ENCODE data around the gene C2CD5.
"Not testable (repeated sequence)": the region's sequence is repeated elsewhere in the genome, so short reads cannot be mapped to it uniquely, and the experiment has no call there.

Gene C2CD5

DNA sequence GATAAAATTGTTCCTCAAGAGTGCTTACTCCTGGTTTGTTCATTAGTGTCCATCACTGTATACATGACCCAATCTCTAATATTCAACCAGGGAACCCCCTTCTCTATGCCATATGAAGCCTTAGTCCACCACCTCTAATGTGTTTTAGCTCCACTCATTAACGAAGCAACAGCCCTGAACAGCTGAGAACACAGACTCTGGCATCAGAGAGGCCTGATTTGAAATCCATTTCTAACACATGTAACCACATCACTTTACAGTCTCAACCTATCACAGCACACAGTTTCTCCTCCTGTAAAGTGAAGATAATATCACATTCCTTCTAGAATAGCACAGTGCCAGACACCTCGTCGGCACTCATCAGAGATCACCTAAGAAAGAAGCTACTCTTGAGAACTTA lies 64.3 kb downstream of the C2CD5 start:
- DNase-seq (ENCODE audit: low read depth in 2 of 2) = no peak

DNA sequence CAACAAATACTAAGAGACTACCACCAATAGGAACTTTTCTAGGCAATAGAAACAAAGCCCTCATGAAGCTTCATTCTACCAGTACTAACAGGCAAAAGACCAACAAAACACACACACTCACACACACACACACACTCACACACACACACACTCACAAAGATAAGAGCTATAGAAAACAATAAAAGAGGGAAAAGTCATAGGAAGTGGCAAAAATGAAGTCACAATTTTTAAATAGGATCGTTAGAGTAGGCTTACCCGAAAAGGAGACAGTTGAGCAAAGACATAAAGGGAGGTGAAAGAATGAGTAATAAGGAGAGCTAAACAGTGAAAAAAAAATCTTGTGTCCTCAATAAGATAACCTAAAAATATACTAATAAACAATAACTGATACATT lies 66.5 kb downstream of the C2CD5 start:
- DNase-seq (ENCODE audit: low read depth in 2 of 2) = no peak

DNA sequence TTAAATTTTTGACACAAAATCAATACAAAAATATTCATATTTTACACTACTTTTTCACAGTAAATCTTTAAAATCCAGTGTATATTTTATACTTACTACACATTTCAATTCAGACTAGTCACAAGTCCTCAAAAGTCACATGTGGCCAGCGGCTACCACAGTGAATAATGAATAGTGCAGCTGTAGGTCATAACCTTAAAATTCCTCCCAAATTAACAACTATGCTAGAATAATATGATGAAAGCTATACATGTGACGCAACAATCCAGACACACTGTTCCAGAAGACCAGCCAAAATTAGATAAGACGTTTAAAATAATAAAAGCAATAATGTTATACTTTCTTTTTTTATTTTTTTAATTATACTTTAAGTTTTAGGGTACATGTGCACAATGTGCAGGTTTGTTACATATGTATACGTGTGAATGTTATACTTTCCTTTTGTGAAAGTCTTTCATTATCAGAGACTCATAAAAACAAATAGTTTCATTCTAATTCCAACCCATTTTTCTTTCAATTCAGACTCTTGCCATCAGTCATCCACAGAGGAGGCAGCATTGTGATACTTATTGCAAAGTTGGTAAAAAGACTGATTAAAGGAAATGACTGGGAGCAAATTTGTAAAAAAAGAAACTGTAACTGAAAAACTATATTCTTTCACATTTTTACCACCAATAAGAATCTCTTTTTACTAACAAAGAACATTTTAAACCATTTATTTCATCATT lies 67.0 kb downstream of the C2CD5 start:
- no peak for DNase-seq (ENCODE audit: low read depth in 2 of 2)

DNA sequence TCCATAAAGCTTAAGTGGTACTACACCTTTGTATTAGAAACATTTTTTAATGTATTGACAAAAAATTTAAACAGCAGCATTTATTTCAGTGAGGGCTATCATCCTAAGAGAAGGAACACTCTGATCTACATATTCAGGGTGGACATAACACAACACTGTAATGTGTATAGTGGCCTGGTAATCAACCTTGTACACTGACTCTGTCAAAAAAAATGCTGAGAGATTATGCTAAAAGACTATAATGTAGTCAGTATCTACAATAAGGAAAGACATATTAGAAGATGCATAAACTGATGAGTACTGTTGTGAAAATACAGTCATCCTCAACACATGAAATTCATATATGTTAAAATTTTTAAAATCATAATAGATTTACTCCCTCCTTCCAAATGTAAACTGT lies 68.2 kb downstream of the C2CD5 start:
- DNase-seq (ENCODE audit: low read depth in 2 of 2) = no peak

DNA sequence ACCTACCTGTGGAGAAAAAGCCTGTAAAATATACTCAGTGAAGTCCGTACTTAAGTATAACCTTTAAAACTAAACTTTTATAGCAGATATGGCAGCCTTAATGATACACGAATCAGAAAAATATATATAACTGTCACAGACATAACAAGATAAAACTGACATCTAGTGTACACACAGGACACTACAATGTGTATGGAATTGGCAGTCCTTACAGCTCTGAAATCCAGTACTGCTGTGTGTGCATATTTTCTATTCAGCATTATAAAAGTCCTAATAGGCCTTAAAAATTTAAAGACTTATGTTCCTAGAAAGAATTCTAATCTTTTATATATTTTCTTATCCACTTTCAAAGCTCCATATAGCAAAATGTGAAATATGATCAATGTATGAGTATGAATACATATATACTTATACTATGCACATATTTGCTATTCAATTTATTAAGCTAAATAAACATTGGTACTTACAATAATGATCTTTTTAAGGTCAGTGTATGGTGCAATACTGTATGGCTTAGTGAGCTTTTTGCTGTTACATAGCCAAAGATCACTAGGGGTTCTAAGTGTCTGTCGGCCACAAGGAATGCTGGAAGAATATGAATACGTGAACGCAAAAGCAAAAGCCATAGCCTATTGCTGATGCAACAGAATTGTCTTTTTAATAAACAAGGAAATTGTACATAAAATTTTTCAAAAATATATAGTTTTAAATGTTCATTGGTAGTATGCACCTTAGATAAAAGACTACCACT lies 69.2 kb downstream of the C2CD5 start:
- DNase-seq (ENCODE audit: low read depth in 2 of 2) = no peak

DNA sequence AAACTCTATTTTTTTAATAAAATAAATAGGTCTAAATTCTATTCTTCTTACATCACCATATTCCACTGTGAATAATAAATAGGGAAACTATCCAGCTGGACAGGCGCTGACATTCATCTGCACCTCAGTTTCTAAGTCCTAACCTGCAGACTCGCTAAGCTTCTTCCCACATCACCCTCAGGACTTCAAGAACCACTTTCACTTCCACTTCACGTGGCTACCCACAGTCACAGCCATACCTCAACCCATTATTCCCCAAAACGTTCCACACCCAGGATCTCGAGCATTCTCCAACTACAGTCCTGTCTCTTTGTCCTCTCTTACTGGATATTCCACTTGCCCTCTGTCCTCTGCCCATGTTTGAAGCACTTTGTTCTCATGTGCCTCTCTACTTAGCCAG lies 71.1 kb downstream of the C2CD5 start:
- DNase-seq (ENCODE audit: low read depth in 2 of 2) = no peak

DNA sequence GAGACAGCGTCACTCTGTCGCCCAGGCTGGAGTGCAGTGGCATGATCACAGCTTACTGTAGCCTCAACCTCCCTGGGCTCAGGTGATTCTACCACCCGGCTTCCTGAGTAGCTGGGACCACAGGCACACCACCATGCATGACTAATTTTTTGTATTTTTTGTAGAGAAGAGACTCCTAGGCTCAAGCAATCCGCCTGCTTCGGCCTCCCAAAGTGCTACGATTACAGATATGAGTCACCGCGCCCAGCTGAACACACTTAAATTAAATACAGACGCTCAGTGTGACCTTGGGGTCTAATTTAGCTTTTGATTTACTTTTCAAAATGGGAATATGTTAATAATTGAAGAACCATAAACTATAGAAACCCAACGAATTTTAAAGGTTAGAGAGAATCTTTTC lies 77.2 kb downstream of the C2CD5 start:
- DNase-seq (ENCODE audit: low read depth in 2 of 2) = no peak

DNA sequence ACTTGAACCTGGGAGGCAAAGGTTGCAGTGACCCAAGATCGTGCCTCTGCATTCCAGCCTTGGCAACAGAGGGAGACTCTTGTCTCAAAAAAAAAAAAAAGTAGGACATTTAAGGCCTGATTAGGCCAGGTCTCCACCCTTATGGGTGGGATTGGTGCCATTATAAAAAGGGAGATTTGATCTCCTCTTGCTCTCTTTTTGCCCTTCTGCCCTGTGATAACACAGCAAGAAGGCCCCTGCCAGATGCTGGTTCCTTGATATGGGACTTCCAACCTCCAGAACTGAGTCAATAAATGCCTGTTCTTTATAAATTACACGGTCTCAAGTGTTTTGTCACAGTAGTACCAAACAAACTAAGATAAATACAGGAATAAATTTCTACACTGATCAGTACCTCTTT lies 81.0 kb downstream of the C2CD5 start:
- DNase-seq (ENCODE audit: low read depth in 2 of 2) = no peak

DNA sequence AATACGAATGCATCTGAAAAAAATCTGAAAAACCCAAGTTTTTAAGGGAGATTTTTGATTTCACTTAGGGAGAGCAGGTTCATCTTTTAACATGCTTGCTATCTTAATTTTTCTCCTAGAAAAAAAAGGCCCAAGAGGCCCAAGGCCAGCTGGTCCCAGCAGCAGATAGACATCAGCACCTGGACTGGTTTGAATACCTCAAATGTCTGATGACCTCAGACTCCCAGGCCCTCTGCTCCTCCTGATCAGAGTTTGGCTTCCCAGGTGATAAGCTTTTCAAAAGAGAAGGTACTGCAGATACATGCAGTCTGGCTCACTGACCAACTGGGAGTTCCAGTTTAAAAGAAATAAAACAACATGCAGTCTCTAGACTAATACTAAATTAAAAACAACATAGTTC lies 82.6 kb downstream of the C2CD5 start:
- DNase-seq (ENCODE audit: low read depth in 2 of 2) = no peak

DNA sequence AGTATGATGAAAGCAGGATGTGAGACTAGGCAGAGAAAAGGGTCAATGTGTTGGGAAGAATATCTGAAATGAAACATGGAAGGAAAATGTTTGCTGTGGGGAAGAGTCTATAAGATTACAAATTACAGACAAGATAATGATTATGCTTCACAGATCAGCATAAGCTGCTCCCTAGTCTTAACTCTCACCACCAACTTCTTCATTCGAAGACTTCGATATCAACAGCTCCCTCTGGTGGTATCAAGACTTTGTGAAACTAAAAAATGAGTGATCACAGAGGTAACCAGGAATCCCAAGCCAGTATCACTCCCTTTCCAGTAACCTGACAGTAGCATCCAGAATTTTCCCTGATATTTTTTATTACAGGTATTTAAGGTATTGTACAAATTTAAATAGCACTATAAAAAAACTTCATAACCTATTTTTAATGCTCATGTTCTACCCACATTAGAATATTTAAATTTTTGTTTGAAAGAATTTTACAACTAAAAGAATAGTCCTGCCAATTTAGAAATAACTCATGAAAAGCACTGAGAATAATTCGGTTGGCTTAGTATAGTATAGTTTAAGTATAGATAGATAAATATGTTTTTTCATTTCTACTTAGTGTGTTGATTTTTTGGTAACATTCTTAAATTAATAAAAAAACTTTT lies 84.4 kb downstream of the C2CD5 start:
- no peak for DNase-seq (ENCODE audit: low read depth in 2 of 2)

DNA sequence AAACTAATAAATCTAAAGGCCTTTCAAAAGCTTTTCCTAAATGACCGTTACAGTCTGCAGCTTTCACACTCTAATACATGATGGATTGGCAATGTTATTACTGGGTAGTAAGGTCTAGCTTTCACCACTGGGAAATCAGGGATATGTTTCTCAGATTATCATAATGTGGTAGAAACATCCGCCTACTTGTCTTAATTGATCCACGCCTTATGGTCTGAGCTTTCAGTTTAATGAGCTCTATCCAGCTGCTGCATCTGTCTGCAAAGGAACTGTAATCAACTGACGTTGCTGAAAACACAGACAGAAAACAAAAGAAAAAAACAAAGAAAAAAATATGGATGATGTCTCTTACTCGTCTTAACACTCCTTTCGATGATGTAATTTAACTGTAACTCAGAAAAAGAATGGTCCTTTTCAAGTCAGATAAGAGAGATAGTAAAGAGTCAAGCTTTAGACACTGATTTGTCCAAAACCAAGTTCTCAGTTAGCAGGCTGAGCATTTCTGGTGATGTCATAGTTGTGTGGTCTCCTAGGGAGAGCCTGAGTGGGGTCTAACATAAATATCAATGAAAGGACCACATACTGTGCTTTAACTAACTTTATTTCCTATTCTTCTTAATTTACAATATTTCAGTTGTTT lies 85.9 kb downstream of the C2CD5 start:
- DNase-seq (ENCODE audit: low read depth in 2 of 2) = no peak

DNA sequence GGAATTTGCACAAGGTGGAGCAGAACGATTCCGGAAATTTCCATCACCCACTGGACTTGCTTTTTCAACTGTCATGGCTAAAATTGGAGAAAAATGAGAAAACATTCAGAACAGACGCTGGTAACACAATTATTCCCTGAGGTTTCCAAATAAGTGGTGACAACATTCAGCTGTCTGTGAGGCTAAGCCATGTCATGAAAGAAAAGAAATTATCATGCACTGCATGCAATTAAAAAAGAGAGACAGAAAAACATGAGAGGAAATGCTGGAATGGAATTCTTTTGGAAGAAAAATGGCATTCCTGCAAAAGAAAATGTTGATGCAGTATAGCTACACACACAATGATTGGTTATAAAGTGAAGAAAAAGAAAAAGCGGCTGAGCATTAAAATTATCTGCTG lies 87.3 kb downstream of the C2CD5 start:
- DNase-seq (ENCODE audit: low read depth in 2 of 2) = no peak

DNA sequence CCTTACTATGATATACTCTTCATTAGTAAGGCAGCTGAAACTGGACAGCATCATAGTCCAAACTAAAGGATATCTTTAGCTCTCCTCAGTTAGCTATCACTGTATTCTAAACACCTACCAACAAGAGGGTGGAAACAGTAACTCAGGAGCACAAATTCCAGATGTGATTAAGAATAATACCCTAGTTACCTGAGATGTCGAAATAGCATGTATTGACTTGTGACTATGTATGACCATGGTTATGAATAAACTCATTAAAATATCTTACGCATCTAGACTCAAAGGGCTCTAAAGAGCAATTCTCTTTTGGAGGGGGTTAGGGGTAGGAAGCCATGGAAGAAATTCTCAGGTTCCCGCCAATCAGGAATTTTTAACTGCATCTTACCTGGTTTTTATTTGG lies 90.8 kb downstream of the C2CD5 start:
- no peak for DNase-seq (ENCODE audit: low read depth in 2 of 2)

DNA sequence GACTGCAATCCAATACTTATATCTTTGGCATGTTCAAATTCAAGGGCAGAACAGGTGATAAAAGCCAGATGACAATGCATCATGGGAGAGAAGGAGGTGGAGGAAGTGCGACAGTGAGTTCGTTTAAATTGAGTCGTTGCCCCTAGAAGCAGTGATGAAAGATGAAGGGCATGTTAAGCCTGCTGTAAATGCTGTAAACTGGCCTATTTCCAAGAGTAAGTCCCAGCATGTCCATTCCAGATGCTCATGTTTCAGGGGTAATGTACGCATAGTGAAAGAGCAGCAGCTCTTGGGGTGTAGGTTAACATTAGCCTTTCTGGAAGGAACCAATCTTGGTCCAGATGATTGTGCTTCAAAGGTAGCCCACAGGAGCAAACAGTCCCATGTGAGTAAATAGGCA lies 97.1 kb downstream of the C2CD5 start:
- DNase-seq (ENCODE audit: low read depth in 2 of 2) = no peak

DNA sequence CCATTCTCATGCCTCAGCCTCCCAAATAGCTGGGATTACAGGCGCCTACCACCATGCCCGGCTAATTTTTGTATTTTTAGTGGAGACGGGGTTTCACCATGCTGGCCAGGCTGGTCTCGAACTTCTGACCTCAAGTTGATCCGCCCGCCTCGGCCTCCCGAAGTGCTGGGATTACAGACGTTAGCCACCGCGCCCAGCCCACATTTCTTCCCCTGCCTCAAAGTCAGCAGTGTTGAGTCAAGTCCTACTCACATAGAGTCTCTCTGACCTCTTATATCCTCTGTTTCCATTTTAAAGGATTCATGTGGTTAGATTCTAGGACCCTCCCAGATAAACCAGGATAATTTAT lies 100.1 kb downstream of the C2CD5 start:
- not testable (repeated sequence) for DNase-seq (ENCODE audit: low read depth in 2 of 2)

DNA sequence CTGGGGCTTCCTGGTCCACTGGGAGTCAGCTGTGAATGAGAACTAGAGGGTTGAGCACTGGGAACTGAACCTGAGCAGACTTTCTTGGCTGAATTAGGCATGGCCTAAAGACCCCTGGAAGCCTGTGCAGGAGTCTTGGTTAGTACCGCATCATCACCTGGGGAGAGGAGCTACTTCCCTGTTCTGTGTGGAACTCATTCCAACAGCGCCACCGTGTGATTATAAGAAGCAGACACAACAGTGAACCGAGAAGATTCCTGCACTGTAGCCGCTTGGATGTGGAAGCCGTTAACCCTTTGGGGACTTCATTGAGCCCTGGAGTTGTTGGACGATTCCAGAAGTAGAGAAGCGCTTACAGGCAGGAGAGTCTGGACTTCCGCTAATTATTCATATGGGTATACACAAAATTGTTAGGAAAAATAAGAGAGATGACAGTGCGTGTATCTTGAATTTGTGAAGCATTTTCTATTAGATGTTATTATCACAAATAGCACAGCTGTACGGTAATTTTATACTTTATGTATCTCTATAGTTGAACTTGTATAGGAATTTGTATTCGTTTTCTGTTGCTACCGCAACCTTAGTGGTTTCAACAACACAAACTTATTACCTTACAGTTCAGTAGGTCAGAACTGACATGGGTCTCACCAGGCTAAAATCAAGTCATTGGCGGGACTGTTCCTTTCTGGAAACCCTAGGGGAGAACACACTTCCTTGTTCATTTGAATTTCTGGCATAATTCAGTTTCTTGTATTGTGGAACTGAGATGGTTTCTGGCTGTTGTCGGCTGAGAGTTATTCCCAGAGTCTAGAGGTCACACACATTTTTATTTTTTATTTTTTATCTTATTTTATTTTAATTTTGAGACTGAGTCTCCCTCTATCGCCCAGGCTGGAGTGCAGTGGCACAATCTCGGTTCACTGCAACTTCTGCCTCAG lies 100.7 kb downstream of the C2CD5 start:
- DNase-seq (ENCODE audit: low read depth in 2 of 2) = peak; percentile 22 to 30

DNA sequence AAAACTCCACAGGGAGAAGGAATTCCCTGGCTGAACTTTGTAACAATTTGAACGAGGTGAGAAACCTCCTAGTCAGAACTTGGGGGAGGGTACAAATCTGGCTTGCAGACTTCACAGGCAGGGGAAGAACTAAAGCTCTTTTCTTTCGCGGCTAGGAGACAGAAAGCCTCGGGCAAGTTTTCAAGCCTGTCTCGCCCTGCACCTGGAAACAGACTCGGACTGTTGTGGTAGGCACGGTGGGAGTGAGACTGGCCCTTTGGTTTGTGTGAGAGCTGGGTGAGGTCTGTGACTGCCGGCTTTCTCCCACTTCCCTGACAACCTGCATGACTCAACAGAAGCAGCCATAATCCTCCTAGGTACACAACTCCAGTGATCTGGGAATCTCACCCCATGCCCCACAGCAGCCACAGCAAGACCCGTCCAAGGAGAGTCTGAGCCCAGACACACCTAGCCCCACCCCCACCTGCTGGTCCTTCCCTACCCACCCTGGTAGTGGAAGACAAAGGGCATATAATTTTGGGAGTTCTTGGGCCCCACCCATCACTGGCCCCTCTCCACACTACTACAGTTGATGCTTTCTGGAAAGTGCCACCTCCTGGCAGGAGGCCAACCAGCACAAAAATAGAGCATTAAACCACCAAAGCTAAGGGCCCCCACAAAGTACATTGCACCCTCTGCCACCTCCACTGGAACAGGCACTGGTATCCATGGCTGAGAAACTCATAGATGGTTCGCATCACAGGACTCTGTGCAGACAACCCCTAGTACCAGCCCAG lies 107.1 kb downstream of the C2CD5 start:
- no peak for DNase-seq (ENCODE audit: low read depth in 2 of 2)

DNA sequence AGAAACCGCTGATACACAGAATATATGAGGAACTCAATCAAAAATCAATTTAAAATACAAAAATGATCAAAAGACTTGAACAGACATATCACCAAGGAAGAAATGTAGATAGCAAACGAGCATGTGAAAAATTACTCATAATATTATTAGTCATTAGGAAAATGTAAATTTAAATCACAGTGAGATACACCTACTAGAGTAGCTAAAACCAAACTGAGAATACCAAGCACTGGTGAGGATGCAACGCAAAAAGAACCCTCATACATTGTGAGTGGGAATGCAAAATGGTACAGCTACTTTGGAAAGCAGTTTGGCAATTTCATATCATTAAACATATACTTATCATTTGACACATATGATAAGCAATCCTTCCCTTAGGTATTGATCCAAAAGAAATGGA lies 108.8 kb downstream of the C2CD5 start:
- DNase-seq (ENCODE audit: low read depth in 2 of 2) = no peak

DNA sequence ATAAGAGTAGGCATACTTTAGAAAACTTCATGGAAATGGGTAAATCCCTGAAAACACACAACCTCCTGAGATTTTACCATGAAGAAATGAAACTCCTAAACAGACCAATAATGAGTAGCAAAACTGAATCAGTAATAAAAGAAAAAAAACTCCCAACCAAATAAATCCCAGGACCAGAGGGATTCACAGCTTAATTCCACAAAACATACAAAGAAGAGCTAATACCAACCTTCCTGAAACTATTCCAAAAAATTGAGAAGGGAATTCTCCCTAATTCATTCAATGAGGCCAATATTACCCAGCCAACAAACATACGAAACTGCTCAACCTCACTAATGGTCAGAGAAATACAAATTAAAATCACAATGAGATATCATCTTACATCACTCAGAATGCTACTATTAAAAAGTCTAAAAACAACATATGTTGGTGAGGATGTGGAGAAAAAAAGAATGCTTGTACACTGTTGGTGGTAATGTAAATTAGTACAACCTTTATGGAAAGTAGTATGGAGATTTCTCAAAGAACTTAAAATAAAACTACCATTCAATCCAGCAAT lies 112.6 kb downstream of the C2CD5 start:
- DNase-seq (ENCODE audit: low read depth in 2 of 2) = no peak

DNA sequence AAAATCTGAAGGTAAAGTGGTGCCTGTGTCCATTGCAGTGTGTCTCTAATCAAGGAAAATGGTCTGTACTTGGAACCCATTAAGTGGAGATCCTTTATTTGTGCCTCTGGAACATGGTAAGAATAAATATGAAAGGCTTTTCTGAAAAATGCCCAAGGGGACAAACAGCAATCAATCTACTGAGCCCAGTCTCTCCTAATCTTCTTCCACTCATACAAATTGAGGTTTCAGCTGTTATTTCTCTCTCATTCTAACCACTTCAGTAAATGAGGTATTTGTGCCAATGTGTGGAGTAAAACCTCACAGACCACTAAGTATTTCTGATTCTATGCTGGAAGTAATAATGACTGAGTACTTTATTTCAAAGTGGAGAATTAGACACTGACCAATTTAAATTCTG lies 127.5 kb downstream of the C2CD5 start:
- no peak for DNase-seq (ENCODE audit: low read depth in 2 of 2)

All from stimulated activated CD8-positive, alpha-beta memory T cell treated with anti-CD3 and anti-CD28 coated beads, Interleukin-2, amount 100 ng/mL, for 1 hour (primary cell).